GM21619 (cell line): ENCODE data around the gene LIN54.
"Not testable (repeated sequence)": the region's sequence is repeated elsewhere in the genome, so short reads cannot be mapped to it uniquely, and the experiment has no call there.

Experiments
- ATAC-seq: cut with Tn5 transposase; IDR thresholded peaks from one replicate; pipeline ENCODE4 v1.9.1; 2021; ENCODE audit not compliant: unreplicated experiment

The LIN54 gene

DNA sequence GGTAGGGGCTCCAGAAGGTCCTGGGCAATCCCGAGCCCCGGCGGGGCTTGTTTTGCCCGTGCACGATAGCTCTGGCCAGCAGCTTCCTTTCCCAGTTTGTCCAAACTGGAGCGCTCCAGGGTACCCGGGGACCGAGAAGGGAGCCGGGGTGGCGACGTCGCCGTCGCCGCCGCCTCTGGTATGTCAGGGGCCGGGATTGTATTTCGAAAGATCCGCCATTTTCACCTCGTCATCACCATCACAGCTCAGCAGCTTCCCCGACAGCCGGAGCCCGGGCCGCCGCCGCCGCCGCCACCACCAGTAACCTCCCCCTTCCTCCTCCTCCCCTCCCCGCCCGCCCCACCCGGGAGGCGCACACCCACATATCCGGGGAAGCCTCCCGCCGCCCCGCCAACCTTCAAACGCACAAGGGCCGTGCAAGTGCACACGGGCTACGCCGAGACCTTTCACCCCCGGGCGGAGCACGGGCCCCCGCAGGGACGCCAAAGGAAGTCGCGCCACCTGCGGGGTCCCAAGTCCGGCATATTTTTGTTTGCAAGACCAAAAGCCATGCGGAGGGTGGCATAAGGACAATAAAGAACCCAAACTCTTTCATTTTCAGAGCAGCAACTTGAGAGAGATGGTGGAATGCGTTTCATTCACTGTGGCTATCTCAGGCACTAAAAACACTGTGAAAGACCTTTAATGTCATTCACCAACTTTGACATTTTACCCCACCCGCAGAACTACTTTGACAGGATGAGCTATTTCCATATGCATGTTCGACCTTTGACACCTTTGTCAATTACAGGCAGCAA is at the start of gene LIN54:
Gene LIN54, minus strand, starts transcription at position 302 of the 797 bp plus-strand sequence. CDS start 25,979 bp downstream, outside the sequence.
- ATAC-seq, result peak; percentile 38

- no peak for ATAC-seq
Observed at GRCh38 chr4:83054928-83055327, 44.3 kb upstream of the LIN54 start.

DNA sequence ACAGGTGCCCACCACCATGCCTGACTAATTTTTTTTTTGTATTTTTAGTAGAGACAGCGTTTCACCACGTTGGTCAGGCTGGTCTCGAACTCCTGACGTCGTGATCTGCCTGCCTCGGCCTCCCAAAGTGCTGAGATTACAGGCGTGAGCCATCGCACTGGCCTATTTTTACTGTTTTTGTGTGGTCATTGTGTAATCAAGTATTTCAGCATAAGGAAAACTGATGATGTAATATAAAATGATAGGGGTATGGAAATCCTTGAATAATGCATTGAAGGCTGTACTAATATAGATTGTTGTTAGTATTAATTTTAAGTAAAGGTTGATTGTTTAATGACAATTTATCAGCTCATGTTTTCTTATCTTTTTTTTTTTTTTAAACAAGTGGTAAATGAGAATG is 38.2 kb upstream of the LIN54 start:
- ATAC-seq, result not testable (repeated sequence)

DNA sequence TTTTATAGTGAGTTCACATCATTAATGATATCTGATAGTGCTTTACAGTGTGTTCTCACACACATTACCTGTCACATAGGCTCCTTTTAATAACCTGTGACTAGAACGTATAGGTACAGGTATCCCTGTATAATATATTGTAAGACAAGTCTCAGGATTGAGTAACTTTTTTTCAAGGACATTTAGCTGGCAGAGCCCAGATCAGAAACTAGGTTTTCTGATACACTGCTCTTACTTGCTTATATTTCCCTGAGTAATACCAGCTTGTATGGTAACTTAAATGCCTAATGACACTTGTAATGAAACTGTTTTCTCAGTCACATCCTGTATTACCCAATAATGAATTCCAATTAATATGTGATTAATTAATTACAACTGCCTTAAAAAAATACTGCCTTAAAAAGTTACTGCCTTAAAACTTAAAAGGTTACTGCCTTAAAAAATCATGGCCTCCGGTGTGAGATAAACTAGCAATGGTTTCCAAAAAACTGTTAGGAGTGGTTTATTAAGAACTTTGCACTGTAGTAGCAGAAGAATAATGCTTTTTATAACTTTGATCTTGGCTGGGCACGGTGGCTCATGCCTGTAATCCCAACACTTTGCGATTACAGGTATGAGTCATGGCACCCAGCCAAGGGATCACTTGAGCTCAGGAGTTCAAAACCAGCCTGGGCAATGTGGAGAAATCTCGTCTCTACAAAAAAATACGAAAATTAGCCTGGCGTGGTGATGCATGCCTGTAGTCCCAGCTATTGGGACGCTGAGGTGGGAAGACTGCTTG is 36.3 kb upstream of the LIN54 start:
- ATAC-seq, result no peak

- ATAC-seq, result no peak
Observed at GRCh38 chr4:83043801-83044407, 33.3 kb upstream of the LIN54 start.

GRCh38 chr4:83043157-83043556 is 32.5 kb upstream of the LIN54 start:
- not testable (repeated sequence) for ATAC-seq

- no peak for ATAC-seq
Observed at GRCh38 chr4:83040269-83040668, 29.6 kb upstream of the LIN54 start.

DNA sequence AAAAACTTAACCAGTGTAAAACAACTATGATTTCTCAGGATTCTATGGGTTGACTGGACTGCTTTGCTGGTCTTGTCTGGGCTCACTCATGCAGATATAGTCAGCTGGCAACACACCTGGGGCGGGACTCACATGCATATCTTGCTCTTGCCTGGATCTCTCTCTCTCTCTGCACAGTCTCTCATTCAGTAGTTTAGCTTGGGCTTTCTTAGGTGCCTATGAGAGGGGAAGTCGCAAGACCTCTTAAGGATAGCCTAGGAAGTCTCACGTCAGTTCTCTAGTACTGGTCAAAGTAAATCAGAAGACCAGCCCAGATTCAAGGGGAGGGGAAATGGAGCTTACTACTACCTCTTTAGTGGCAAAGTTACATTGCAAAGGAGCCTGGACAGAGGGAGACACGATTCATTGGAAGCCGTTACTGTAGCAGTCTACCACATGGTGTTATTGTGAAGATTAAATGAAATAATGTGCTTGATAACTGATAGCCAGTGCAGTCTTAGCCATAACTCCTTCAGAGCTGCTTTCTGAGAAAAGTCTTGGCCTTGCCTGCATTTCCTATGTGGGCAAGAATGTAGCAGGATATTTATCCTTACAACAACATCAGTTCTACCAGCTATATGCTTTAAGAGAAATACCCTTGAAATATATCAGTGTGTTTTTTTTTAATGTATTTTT is 26.5 kb upstream of the LIN54 start:
- ATAC-seq, result no peak

DNA sequence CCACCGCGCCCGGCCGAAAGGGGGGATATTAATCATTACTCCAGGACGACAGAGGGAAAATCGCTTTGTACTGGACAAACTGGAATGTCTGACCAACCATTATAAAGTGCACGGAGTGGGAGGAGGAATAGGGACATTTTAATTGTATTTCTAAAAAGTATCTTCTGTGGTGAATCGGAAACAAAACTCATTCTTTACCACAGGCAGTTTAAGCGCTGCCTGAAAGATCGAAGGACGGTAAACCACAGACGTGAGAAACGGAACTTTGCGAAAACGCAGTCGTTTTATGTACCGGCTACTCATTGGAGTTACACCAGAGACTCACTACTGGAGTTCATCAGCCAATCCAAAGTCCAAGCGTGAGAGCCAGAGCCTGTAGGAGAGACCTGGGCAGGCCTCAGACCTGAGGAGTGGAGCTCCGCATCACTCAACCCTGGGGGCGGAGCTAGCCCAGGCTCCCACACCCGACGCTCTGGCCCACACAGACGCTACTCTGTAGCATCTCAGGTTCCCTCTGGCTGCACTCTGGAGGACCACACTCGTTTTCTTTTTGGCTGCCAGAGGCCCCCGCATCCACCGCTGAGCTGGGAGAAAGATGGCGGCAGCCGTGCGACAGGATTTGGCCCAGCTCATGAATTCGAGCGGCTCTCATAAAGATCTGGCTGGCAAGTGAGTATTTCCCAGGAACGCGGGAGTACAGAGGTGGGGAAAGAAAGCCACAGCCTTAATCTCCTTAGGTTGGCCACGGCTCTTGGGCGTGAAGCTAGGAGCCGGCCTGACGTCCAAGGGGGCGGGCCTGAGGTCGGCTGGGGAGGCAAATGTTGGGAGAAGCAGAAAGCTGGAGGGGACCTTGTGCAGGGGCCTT is 24.2 kb upstream of the LIN54 start, which contains the start of gene COPS4:
Gene COPS4, plus strand, starts transcription at position 554 of the 865 bp plus-strand sequence. Its CDS starts 42 bp downstream, at position 596.
- peak; percentile 98 for ATAC-seq

GRCh38 chr4:83029688-83030087 is 19.1 kb upstream of the LIN54 start:
- no peak for ATAC-seq

DNA sequence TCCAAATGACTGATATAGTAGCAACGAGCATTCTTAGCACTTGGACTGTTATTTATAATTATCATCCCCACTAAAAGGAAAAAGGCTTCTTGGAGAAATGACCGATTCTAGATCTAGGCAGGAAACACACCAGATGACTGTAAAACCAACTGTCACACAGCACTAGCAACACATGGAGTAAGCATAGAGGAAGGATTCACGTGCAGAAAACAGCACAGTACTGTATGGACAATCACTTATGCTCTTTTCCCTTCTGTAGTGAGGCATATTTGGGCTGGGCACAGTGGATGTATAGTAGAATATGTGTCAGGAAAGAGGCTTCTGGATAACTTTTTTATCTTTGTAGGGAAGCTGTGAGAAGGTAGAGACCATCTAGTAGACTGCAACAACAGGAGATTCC is 18.4 kb upstream of the LIN54 start:
- no peak for ATAC-seq

GRCh38 chr4:83025563-83025962 is 14.9 kb upstream of the LIN54 start:
- ATAC-seq, result no peak

DNA sequence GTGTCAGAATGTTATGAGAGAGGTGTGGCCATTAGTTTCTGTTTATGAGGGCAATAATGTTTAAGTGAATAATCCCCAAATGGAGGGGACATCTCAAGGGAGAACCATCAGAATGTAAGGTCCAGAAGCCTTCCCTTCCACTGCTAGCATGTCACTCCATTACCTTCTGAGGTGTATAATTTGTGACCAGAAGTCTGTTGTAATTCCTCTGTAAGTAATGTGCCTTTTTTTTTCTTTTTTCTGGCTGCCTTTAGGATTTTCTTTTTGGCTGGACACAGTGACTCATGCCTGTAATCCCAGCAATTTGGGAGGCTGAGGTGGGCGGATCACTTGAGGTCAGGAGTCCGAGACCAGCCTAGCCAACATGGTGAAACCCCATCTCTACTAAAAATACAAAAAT is 13.6 kb upstream of the LIN54 start:
- ATAC-seq, result no peak

GRCh38 chr4:83023599-83023998 is 13.0 kb upstream of the LIN54 start:
- not testable (repeated sequence) for ATAC-seq

- no peak for ATAC-seq
Observed at GRCh38 chr4:83022724-83023450, 12.3 kb upstream of the LIN54 start.

DNA sequence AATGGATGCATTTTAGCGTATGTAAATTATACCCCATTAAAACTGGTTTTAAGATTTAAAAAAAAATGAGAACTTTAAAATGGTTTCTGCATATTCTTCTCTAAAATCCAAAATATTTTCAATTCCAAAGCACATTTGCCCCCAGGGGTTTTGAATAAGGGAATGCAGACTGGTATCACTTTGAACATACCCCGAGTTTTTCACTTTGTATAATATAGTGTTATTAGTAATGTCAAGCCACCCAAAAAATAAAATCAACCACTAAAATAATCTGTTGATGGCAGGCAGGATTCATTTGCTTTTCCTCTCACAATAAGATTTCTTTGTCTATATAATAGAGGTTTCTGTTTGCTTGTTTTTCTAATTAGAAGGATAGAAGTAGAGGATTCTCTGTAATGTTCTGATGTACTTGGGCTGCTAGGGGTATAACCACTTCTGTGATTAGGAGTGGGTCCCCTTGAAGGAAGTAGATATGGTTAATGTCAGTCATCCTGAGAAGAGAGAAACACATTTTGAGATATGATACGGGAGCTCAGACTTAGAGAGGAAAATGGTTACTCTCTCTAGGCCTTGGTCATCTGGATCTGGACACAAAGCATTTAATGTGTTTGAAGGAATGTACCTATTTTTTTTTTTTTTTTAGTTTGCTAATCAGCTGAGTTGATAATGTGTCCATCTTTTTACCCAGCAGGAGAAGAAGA is 9.3 kb upstream of the LIN54 start:
- ATAC-seq, result peak; percentile 74

- ATAC-seq, result no peak
Observed at GRCh38 chr4:83013902-83014301, 3.3 kb upstream of the LIN54 start.

- ATAC-seq, result no peak
Observed at GRCh38 chr4:83013420-83013867, 2.8 kb upstream of the LIN54 start.
